ENCODE data around the gene CEBPZOS. TPM values are rescaled to one million over a fixed set of nuclear protein-coding genes. Genes with fewer than 3 reads are reported as not detected.

CEBPZOS gene
- total and polyA plus RNA-seq, 2 of the 4 experiments (the other 2 are of a cell fraction), result 16.8 to 31.5 TPM

GRCh38 chr2:37228788-37229187, 32.5 kb downstream of the CEBPZOS start:
- in situ Hi-C loops (cut with MboI; ENCODE audit: low sequenced_read_pairs), result no loop called here
- no peak overlapping the region for H3K9ac ChIP-seq (ENCODE audit: low read depth, low read length)

More at GRCh38 chr2:37228788-37229187, 32.5 kb downstream of the CEBPZOS start:
- H4K20me1 ChIP-seq (ENCODE audit: insufficient read depth, low read length), result peaks cover 17% of the 10 kb centered on the region
- no peak overlapping the region for H3K56ac ChIP-seq (ENCODE audit: extremely low read depth, insufficient read depth, low read length)
- WGBS, 2 experiments (ENCODE audit: extremely low coverage in 2 of 2, insufficient read length in 1 of 2), result no CpG with 5 or more reads among the region's 3 CpGs
- no peak overlapping the region for H2BK120ac ChIP-seq (ENCODE audit: low read depth, low read length)
- H3K36me3 ChIP-seq (ENCODE audit: control insufficient read depth, insufficient read depth, low read length), result peaks cover 13% of the 10 kb centered on the region
- no peak for ATAC-seq (ENCODE audit: low read depth)
- H3K4me1 ChIP-seq (ENCODE audit: control insufficient read depth, insufficient read depth, low read length), result peaks cover 6% of the 10 kb centered on the region
- no peak overlapping the region for H3K4ac ChIP-seq (ENCODE audit: low read depth, low read length)
- no peak overlapping the region for H3K23ac ChIP-seq (ENCODE audit: low read depth, low read length)
- H3K14ac ChIP-seq (replicated peaks; ENCODE audit: low read depth, low read length), result no peak overlapping the region
- no peak overlapping the region for H2AK5ac ChIP-seq (ENCODE audit: low read depth, low read length)
- ChIA-PET CTCF (no interaction called here), POLR2A (ENCODE audit: unreplicated experiment) (no interaction called here)
- H2BK5ac ChIP-seq (ENCODE audit: low read depth, low read length, poor library complexity, severe bottlenecking), result no peak overlapping the region
- no peak overlapping the region for H2AFZ ChIP-seq (replicated peaks; ENCODE audit: low read length, poor library complexity)
- no peak overlapping the region for H2BK15ac ChIP-seq (ENCODE audit: low read depth, low read length)
- H3K9me1 ChIP-seq (ENCODE audit: insufficient read depth, low read length), result peaks cover 14% of the 10 kb centered on the region
- no peak overlapping the region for H3K18ac ChIP-seq (ENCODE audit: low read depth, low read length)
- no peaks in the 10 kb centered on the region for H3K27me3 ChIP-seq (ENCODE audit: control insufficient read depth, insufficient read depth, low read length)
- no peak overlapping the region for H2AK9ac ChIP-seq (replicated peaks; ENCODE audit: low read depth, low read length, poor library complexity)
- no peak overlapping the region for H4K5ac ChIP-seq (ENCODE audit: low read depth, low read length)
- TF ChIP-seq POLR2A (IDR thresholded peaks at IDR 0.05; ENCODE audit: low read depth, low read length) (no peak), MAFK (IDR thresholded peaks at IDR 0.05; ENCODE audit: low read depth, low read length) (no peak), RAD21 (IDR thresholded peaks at IDR 0.05; ENCODE audit: low read length) (no peak)
- peaks cover 39 to 70% of the 10 kb centered on the region in 2 experiments for H3K79me1 ChIP-seq (ENCODE audit: low read depth in 1 of 2, low read length in 2 of 2)
- H3K4me3 ChIP-seq (ENCODE audit: insufficient read depth, low read depth, low read length), result no peak overlapping the region
- no peak overlapping the region for H3K4me2 ChIP-seq (ENCODE audit: low read depth, low read length)
- no peak overlapping the region for H4K8ac ChIP-seq (ENCODE audit: low read depth in 2 of 2, low read length in 2 of 2)
- no peaks in the 10 kb centered on the region for H3K9me3 ChIP-seq (ENCODE audit: control insufficient read depth, insufficient read depth, low read length)
- dilution Hi-C loops (cut with HindIII; ENCODE audit: low sequenced_read_pairs, unreplicated experiment) (no loop called here), intact Hi-C loops (cut with micrococcal nuclease) (no loop called here)
- BruUV-seq (replicated peaks), result no TSS peak
- no peak overlapping the region for H3K27ac ChIP-seq (ENCODE audit: insufficient read depth, low read length)
- no peak for DNase-seq
- H4K91ac ChIP-seq (ENCODE audit: insufficient read depth, low read depth, low read length), result no peak overlapping the region
- H2BK20ac ChIP-seq (ENCODE audit: low read depth, low read length), result no peak overlapping the region
